ENCODE data around the gene RUFY1. TPM values are rescaled to one million over a fixed set of nuclear protein-coding genes. Genes with fewer than 3 reads are reported as not detected.
A peak's percentile ranks its signal among the peaks of the same experiment; 100 is the strongest.
"Not testable (repeated sequence)": the region's sequence is repeated elsewhere in the genome, so short reads cannot be mapped to it uniquely, and the experiment has no call there.

RUFY1 gene
- total RNA-seq, 2 experiments from 2014 or later = 22.5 to 24.7 TPM

- ChIA-PET POLR2A (interaction anchor here (0.6 to 6.5 kb wide), 3 partner anchors 53 to 404 kb away, joined by 3 to 55 read pairs (median 49); partner anchors contain the start of gene CANX), CTCF (interaction anchor here (1.2 to 2.3 kb wide), 3 partner anchors 9 to 108 kb away, joined by 3 to 7 read pairs (median 4); partner anchors contain the start of gene MAML1)
- H3K4me1 Mint-ChIP-seq (ENCODE audit: low read depth) = peaks cover 19% of the 10 kb centered on the region
- H3K36me3 Mint-ChIP-seq (ENCODE audit: low read depth) = peaks cover 42% of the 10 kb centered on the region
- peak overlapping the region; percentile 94 for H3K27ac Mint-ChIP-seq
- no peaks in the 10 kb centered on the region for H3K27me3 Mint-ChIP-seq
- no peak for DNase-seq
- H3K4me3 Mint-ChIP-seq = peak overlapping the region; percentile 82
- no peaks in the 10 kb centered on the region for H3K9me3 Mint-ChIP-seq
- intact Hi-C loops (cut with micrococcal nuclease) = no loop called here
- TF ChIP-seq, protein P1, sequence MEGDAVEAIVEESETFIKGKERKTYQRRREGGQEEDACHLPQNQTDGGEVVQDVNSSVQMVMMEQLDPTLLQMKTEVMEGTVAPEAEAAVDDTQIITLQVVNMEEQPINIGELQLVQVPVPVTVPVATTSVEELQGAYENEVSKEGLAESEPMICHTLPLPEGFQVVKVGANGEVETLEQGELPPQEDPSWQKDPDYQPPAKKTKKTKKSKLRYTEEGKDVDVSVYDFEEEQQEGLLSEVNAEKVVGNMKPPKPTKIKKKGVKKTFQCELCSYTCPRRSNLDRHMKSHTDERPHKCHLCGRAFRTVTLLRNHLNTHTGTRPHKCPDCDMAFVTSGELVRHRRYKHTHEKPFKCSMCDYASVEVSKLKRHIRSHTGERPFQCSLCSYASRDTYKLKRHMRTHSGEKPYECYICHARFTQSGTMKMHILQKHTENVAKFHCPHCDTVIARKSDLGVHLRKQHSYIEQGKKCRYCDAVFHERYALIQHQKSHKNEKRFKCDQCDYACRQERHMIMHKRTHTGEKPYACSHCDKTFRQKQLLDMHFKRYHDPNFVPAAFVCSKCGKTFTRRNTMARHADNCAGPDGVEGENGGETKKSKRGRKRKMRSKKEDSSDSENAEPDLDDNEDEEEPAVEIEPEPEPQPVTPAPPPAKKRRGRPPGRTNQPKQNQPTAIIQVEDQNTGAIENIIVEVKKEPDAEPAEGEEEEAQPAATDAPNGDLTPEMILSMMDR (IDR thresholded peaks at IDR 0.05) = no peak
- ATAC-seq = no peak
Measured at GRCh38 chr5:179624841-179625271, 74.5 kb downstream of the RUFY1 start.

- ChIA-PET CTCF (interaction anchor here (1.0 kb wide), 1 partner anchor 9 kb away, joined by 3 read pairs; no protein-coding TSS in a partner anchor), POLR2A (interaction anchor here (0.6 to 1.4 kb wide), 3 partner anchors 10 to 301 kb away, joined by 3 to 7 read pairs (median 4); partner anchors contain the start of gene HNRNPH1)
- H3K36me3 Mint-ChIP-seq (ENCODE audit: low read depth); H3K27ac Mint-ChIP-seq; H3K9me3 Mint-ChIP-seq; intact Hi-C loops (cut with micrococcal nuclease); H3K4me1 Mint-ChIP-seq (ENCODE audit: low read depth); ATAC-seq; H3K27me3 Mint-ChIP-seq; DNase-seq: not testable (repeated sequence)
- peak overlapping the region; percentile 48 for H3K4me3 Mint-ChIP-seq
Measured at GRCh38 chr5:179633501-179634369, 83.4 kb downstream of the RUFY1 start.

GRCh38 chr5:179634370-179635172, 84.2 kb downstream of the RUFY1 start:
- H3K36me3 Mint-ChIP-seq (ENCODE audit: low read depth); H3K4me1 Mint-ChIP-seq (ENCODE audit: low read depth); H3K27me3 Mint-ChIP-seq; H3K9me3 Mint-ChIP-seq; H3K27ac Mint-ChIP-seq; intact Hi-C loops (cut with micrococcal nuclease); CTCF ChIA-PET; POLR2A ChIA-PET; H3K4me3 Mint-ChIP-seq: not testable (repeated sequence)
- ATAC-seq (peak; percentile 94), DNase-seq (peak; percentile 39)

- ChIA-PET CTCF (interaction anchor here (0.7 to 1.2 kb wide), 2 partner anchors 25 to 35 kb away, joined by 3 read pairs; no protein-coding TSS in a partner anchor), POLR2A (interaction anchor here (1.6 kb wide), 1 partner anchor 16 kb away, joined by 7 read pairs; the partner anchor contains the start of gene HNRNPH1)
- H3K27me3 Mint-ChIP-seq; H3K36me3 Mint-ChIP-seq (ENCODE audit: low read depth); ATAC-seq; H3K4me3 Mint-ChIP-seq; H3K9me3 Mint-ChIP-seq; H3K27ac Mint-ChIP-seq; H3K4me1 Mint-ChIP-seq (ENCODE audit: low read depth); intact Hi-C loops (cut with micrococcal nuclease); DNase-seq: not testable (repeated sequence)
Measured at GRCh38 chr5:179639296-179639695, 88.9 kb downstream of the RUFY1 start.

DNA sequence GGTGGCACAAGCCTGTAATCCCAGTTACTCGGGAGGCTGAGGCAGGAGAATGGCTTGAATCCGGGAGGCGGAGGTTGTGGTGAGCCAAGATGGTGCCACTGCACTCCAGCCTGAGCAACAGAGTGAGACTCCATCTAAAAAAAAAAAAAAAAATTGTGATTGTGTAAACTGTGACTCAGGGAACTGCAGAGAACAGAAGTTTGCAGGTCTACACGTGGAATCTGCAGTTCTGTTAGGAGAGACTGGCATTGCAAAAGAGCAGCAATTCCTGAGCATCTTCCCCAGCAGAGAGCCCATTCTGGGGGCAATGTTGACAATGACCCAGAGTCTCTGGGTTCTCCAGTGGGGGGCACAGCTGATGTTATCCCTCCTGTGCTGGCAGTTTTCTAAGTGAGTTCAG, 91.4 kb downstream of the RUFY1 start:
- CTCF ChIA-PET; H3K27me3 Mint-ChIP-seq; intact Hi-C loops (cut with micrococcal nuclease); H3K27ac Mint-ChIP-seq; H3K36me3 Mint-ChIP-seq (ENCODE audit: low read depth); ATAC-seq; H3K4me3 Mint-ChIP-seq; DNase-seq; POLR2A ChIA-PET; H3K4me1 Mint-ChIP-seq (ENCODE audit: low read depth); H3K9me3 Mint-ChIP-seq: not testable (repeated sequence)

- H3K4me3 Mint-ChIP-seq; POLR2A ChIA-PET; H3K27ac Mint-ChIP-seq; H3K9me3 Mint-ChIP-seq; CTCF ChIA-PET; H3K4me1 Mint-ChIP-seq (ENCODE audit: low read depth); H3K27me3 Mint-ChIP-seq; ATAC-seq; DNase-seq; H3K36me3 Mint-ChIP-seq (ENCODE audit: low read depth); intact Hi-C loops (cut with micrococcal nuclease): not testable (repeated sequence)
Measured at GRCh38 chr5:179642626-179643025, 92.3 kb downstream of the RUFY1 start.

DNA sequence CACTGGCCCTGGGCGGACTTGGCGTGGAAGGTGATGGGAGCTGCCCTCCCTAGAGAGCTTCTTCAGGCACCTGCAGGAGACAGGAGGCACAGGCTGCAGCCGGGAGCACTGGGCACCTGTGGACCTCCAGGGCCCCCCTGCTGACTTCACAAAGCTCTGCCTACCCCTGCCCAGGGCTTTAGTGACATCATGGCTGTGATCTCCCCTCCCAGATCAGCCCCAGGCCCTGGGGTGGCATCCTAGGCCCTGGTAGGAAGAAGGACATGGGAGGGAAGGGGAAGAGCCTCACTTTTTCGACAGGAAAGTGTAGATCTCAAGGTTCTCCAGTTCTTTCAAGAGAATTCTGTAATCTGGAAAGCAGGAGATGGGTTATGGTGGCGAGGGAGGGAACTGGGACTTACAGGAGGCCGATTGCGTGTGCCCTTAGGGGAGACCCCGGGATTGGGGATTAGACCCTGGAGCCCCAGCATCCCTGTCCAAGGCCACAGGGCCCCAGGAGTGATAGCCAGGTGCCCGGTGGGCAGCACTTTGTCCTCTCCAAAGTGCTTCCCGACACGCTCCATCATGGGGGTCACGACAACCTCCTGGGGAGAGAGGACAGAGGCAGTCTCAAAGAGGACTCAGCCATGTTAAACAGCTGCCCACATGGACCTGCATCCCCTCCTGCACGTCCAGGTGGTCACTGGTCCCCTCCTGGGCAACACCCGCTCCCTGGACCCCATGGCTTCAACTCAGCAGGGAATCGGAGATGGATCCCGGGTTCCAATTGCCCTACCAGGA, 93.0 kb downstream of the RUFY1 start:
- DNase-seq; ATAC-seq; H3K27ac Mint-ChIP-seq; H3K36me3 Mint-ChIP-seq (ENCODE audit: low read depth); H3K9me3 Mint-ChIP-seq; intact Hi-C loops (cut with micrococcal nuclease); H3K4me1 Mint-ChIP-seq (ENCODE audit: low read depth); H3K4me3 Mint-ChIP-seq; CTCF ChIA-PET; H3K27me3 Mint-ChIP-seq: not testable (repeated sequence)
- POLR2A ChIA-PET = interaction anchor here (0.6 to 0.8 kb wide), 3 partner anchors 19 to 192 kb away, joined by 3 to 5 read pairs (median 3); partner anchors contain the start of gene HNRNPH1

DNA sequence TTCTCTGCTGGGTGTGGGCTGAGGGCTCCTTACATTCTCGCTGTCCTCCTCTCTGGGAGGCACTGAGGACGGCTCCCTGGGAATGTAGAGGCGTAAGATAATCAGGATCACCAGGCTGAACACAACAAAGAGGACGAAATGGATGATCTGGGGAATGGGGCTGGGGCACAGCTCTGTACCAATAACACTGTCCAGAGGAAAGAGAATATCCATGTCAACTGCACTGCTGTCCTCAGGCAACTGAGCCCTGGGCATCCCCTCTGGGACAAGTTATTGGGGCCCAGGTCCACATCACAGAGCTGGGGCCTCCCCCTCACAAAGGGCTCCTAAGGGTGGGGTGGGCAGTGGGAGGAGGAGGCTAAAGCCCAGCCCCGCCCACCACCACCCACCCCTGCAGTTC, 94.4 kb downstream of the RUFY1 start:
- H3K36me3 Mint-ChIP-seq (ENCODE audit: low read depth); H3K9me3 Mint-ChIP-seq; H3K27me3 Mint-ChIP-seq; DNase-seq; ATAC-seq; H3K4me1 Mint-ChIP-seq (ENCODE audit: low read depth); POLR2A ChIA-PET; H3K27ac Mint-ChIP-seq; H3K4me3 Mint-ChIP-seq; CTCF ChIA-PET: not testable (repeated sequence)
- intact Hi-C loops (cut with micrococcal nuclease) = loop anchor here (2.0 kb wide), 1 partner anchor 124 kb away; no protein-coding TSS in a partner anchor

Measured in activated CD8-positive, alpha-beta T cell treated with anti-CD3 and anti-CD28 coated beads for 36 hours (primary cell).